ENCODE results near the gene TBC1D20. TPM values are rescaled to one million over a fixed set of nuclear protein-coding genes. Genes with fewer than 3 reads are reported as not detected.

TBC1D20 gene
- total RNA-seq, 1 donor from 2014 or later = 40.6 TPM

- H3K27me3 Mint-ChIP-seq (ENCODE audit: low read depth, unreplicated experiment) = no peaks in the 10 kb centered on the region
- no peak overlapping the region for H3K4me3 Mint-ChIP-seq (ENCODE audit: unreplicated experiment)
- H3K4me3 ChIP-seq (ENCODE audit: insufficient read depth, low read depth, low read length) = no peak overlapping the region
- H3K9me3 Mint-ChIP-seq (ENCODE audit: unreplicated experiment) = no peaks in the 10 kb centered on the region
- no peaks in the 10 kb centered on the region for H3K27me3 ChIP-seq (ENCODE audit: insufficient read depth, low read length)
- DNase-seq (ENCODE audit: low read depth) (no peak), FAIRE-seq (no peak)
- peaks cover 7% of the 10 kb centered on the region for H3K36me3 Mint-ChIP-seq (ENCODE audit: low read depth, unreplicated experiment)
- no peak overlapping the region for H2AFZ ChIP-seq (ENCODE audit: low read depth, low read length)
- H3K9ac ChIP-seq (ENCODE audit: low read length) = no peak overlapping the region
- H3K27ac ChIP-seq (ENCODE audit: low read depth, low read length) = no peak overlapping the region
- peaks cover 63% of the 10 kb centered on the region for H3K36me3 ChIP-seq (ENCODE audit: insufficient read depth, low read length)
- H3K9me3 ChIP-seq (ENCODE audit: insufficient read depth, low read depth, low read length) = no peaks in the 10 kb centered on the region
- no peaks in the 10 kb centered on the region for H3K4me1 ChIP-seq (ENCODE audit: insufficient read depth, low read length)
- no peak for TF ChIP-seq EZH2 (IDR thresholded peaks at IDR 0.05; ENCODE audit: insufficient read depth, low read length)
- TF ChIP-seq, protein P1, sequence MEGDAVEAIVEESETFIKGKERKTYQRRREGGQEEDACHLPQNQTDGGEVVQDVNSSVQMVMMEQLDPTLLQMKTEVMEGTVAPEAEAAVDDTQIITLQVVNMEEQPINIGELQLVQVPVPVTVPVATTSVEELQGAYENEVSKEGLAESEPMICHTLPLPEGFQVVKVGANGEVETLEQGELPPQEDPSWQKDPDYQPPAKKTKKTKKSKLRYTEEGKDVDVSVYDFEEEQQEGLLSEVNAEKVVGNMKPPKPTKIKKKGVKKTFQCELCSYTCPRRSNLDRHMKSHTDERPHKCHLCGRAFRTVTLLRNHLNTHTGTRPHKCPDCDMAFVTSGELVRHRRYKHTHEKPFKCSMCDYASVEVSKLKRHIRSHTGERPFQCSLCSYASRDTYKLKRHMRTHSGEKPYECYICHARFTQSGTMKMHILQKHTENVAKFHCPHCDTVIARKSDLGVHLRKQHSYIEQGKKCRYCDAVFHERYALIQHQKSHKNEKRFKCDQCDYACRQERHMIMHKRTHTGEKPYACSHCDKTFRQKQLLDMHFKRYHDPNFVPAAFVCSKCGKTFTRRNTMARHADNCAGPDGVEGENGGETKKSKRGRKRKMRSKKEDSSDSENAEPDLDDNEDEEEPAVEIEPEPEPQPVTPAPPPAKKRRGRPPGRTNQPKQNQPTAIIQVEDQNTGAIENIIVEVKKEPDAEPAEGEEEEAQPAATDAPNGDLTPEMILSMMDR (IDR thresholded peaks at IDR 0.05; ENCODE audit: insufficient read depth, low read depth, low read length) = no peak
- H3K4me2 ChIP-seq (ENCODE audit: low read length) = no peak overlapping the region
- no peak overlapping the region for H3K27ac Mint-ChIP-seq (ENCODE audit: unreplicated experiment)
- peaks cover 29% of the 10 kb centered on the region for H4K20me1 ChIP-seq (ENCODE audit: insufficient read depth, low read length)
- no peaks in the 10 kb centered on the region for H3K4me1 Mint-ChIP-seq (ENCODE audit: low read depth, unreplicated experiment)
- no peaks in the 10 kb centered on the region for H3K79me2 ChIP-seq (ENCODE audit: insufficient read depth, low read length)
Observed at GRCh38 chr20:492159-492558, 29.8 kb upstream of the TBC1D20 start.

DNA sequence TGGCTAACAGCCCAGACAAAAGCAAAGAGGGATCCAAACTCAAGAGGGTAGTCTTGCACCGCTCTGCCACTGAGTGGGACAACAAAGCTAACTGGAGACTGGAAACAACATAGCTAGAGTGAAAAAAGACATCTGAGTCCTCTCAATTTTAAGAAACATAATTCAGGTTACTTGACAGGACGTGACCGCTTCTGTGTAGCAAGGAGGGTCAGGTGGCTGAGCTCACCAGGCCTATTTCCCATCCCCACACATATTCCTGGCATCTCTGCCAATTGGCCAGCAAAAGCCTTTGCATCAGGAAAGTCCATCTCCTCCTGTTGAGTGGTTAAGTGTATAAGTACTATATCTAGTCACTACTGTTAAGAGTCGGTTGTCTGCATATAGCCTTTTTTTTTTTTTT lies 25.3 kb upstream of the TBC1D20 start:
- Mint-ChIP-seq H3K4me3 (ENCODE audit: unreplicated experiment) (no peak overlapping the region), H3K27ac (ENCODE audit: unreplicated experiment) (no peak overlapping the region), H3K4me1 (ENCODE audit: low read depth, unreplicated experiment) (no peaks in the 10 kb centered on the region), H3K9me3 (ENCODE audit: unreplicated experiment) (no peaks in the 10 kb centered on the region), H3K27me3 (ENCODE audit: low read depth, unreplicated experiment) (no peaks in the 10 kb centered on the region), H3K36me3 (ENCODE audit: low read depth, unreplicated experiment) (peaks cover 8% of the 10 kb centered on the region)
- Histone ChIP-seq H3K4me3 (ENCODE audit: insufficient read depth, low read depth, low read length) (no peak overlapping the region), H3K9ac (ENCODE audit: low read length) (no peak overlapping the region), H3K79me2 (ENCODE audit: insufficient read depth, low read length) (no peaks in the 10 kb centered on the region), H3K27ac (ENCODE audit: low read depth, low read length) (no peak overlapping the region), H4K20me1 (ENCODE audit: insufficient read depth, low read length) (peaks cover 19% of the 10 kb centered on the region), H3K36me3 (ENCODE audit: insufficient read depth, low read length) (peaks cover 60% of the 10 kb centered on the region), H3K9me3 (ENCODE audit: insufficient read depth, low read depth, low read length) (no peaks in the 10 kb centered on the region), H3K27me3 (ENCODE audit: insufficient read depth, low read length) (no peaks in the 10 kb centered on the region), H3K4me2 (ENCODE audit: low read length) (no peak overlapping the region), H2AFZ (ENCODE audit: low read depth, low read length) (no peak overlapping the region), H3K4me1 (ENCODE audit: insufficient read depth, low read length) (no peaks in the 10 kb centered on the region)
- TF ChIP-seq EZH2 (IDR thresholded peaks at IDR 0.05; ENCODE audit: insufficient read depth, low read length) = no peak
- TF ChIP-seq, protein P1 (IDR thresholded peaks at IDR 0.05; ENCODE audit: insufficient read depth, low read depth, low read length) = no peak
- FAIRE-seq (no peak), DNase-seq (ENCODE audit: low read depth) (no peak)

DNA sequence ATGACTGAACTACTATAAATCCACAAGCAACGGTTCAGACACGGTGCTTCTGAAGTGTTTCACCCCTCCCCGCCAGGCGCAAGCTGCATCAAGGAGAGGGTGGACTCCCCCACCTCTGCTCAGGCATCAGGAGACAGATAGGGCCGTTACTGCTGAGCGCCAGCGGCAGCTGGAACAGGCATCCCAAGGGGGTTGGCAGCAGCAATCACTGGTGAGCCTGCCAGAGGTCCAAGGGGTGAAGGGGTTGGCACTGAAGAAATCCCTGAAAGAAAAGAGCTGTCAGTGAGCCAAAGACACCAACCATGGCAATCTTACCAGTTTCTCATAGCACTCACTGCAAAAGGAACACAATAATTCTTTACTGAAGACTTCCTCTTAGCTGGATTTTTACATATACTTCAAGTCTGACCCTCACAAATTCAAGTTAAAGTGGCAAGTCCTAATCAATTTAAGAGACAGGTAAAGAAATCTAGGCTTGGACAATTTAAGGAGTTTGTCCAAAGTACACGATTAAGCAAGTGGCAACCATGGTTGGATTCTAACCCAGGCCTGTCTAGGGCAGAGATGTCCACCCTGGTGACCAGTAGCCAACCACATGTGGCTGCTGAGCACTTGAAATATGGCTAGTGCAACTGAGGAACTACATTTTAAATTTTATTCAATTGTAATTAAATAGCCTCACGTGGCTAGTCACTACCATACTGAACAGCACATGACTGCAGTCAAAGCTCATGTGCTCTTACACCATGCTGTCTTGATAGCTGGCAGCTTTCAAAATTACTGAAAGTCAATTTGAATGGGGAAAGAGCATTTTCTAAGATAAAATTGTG lies 21.7 kb upstream of the TBC1D20 start:
- H3K4me3 ChIP-seq (ENCODE audit: insufficient read depth, low read depth, low read length) = no peak overlapping the region
- DNase-seq (ENCODE audit: low read depth) (no peak), FAIRE-seq (no peak)
- no peak overlapping the region for H3K9ac ChIP-seq (ENCODE audit: low read length)
- Mint-ChIP-seq H3K9me3 (ENCODE audit: unreplicated experiment) (no peaks in the 10 kb centered on the region), H3K27me3 (ENCODE audit: low read depth, unreplicated experiment) (no peaks in the 10 kb centered on the region), H3K27ac (ENCODE audit: unreplicated experiment) (no peak overlapping the region), H3K36me3 (ENCODE audit: low read depth, unreplicated experiment) (peaks cover 9% of the 10 kb centered on the region), H3K4me1 (ENCODE audit: low read depth, unreplicated experiment) (no peaks in the 10 kb centered on the region), H3K4me3 (ENCODE audit: unreplicated experiment) (no peak overlapping the region)
- H3K36me3 ChIP-seq (ENCODE audit: insufficient read depth, low read length) = peaks cover 68% of the 10 kb centered on the region
- no peaks in the 10 kb centered on the region for H3K4me1 ChIP-seq (ENCODE audit: insufficient read depth, low read length)
- H3K27ac ChIP-seq (ENCODE audit: low read depth, low read length) = no peak overlapping the region
- TF ChIP-seq, protein P1 (IDR thresholded peaks at IDR 0.05; ENCODE audit: insufficient read depth, low read depth, low read length) = no peak
- no peak for TF ChIP-seq EZH2 (IDR thresholded peaks at IDR 0.05; ENCODE audit: insufficient read depth, low read length)
- H2AFZ ChIP-seq (ENCODE audit: low read depth, low read length) = no peak overlapping the region
- H3K79me2 ChIP-seq (ENCODE audit: insufficient read depth, low read length) = no peaks in the 10 kb centered on the region
- H4K20me1 ChIP-seq (ENCODE audit: insufficient read depth, low read length) = peaks cover 22% of the 10 kb centered on the region
- no peaks in the 10 kb centered on the region for H3K9me3 ChIP-seq (ENCODE audit: insufficient read depth, low read depth, low read length)
- no peaks in the 10 kb centered on the region for H3K27me3 ChIP-seq (ENCODE audit: insufficient read depth, low read length)
- H3K4me2 ChIP-seq (ENCODE audit: low read length) = no peak overlapping the region

Data from astrocyte (in vitro differentiated cells and primary cell).